NCI-H2196 (cell line): ENCODE measurements around the gene ARHGEF28.
A peak's percentile ranks its signal among the peaks of the same experiment; 100 is the strongest.

Experiments used
- DNase-seq: peaks from one replicate; lab custom pipeline; 2025; ENCODE audit not compliant: unreplicated experiment; lab: John Stamatoyannopoulos, UW

ARHGEF28 gene, protein sequence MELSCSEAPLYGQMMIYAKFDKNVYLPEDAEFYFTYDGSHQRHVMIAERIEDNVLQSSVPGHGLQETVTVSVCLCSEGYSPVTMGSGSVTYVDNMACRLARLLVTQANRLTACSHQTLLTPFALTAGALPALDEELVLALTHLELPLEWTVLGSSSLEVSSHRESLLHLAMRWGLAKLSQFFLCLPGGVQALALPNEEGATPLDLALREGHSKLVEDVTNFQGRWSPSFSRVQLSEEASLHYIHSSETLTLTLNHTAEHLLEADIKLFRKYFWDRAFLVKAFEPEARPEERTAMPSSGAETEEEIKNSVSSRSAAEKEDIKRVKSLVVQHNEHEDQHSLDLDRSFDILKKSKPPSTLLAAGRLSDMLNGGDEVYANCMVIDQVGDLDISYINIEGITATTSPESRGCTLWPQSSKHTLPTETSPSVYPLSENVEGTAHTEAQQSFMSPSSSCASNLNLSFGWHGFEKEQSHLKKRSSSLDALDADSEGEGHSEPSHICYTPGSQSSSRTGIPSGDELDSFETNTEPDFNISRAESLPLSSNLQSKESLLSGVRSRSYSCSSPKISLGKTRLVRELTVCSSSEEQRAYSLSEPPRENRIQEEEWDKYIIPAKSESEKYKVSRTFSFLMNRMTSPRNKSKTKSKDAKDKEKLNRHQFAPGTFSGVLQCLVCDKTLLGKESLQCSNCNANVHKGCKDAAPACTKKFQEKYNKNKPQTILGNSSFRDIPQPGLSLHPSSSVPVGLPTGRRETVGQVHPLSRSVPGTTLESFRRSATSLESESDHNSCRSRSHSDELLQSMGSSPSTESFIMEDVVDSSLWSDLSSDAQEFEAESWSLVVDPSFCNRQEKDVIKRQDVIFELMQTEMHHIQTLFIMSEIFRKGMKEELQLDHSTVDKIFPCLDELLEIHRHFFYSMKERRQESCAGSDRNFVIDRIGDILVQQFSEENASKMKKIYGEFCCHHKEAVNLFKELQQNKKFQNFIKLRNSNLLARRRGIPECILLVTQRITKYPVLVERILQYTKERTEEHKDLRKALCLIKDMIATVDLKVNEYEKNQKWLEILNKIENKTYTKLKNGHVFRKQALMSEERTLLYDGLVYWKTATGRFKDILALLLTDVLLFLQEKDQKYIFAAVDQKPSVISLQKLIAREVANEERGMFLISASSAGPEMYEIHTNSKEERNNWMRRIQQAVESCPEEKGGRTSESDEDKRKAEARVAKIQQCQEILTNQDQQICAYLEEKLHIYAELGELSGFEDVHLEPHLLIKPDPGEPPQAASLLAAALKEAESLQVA (N-terminal part only)

DNA sequence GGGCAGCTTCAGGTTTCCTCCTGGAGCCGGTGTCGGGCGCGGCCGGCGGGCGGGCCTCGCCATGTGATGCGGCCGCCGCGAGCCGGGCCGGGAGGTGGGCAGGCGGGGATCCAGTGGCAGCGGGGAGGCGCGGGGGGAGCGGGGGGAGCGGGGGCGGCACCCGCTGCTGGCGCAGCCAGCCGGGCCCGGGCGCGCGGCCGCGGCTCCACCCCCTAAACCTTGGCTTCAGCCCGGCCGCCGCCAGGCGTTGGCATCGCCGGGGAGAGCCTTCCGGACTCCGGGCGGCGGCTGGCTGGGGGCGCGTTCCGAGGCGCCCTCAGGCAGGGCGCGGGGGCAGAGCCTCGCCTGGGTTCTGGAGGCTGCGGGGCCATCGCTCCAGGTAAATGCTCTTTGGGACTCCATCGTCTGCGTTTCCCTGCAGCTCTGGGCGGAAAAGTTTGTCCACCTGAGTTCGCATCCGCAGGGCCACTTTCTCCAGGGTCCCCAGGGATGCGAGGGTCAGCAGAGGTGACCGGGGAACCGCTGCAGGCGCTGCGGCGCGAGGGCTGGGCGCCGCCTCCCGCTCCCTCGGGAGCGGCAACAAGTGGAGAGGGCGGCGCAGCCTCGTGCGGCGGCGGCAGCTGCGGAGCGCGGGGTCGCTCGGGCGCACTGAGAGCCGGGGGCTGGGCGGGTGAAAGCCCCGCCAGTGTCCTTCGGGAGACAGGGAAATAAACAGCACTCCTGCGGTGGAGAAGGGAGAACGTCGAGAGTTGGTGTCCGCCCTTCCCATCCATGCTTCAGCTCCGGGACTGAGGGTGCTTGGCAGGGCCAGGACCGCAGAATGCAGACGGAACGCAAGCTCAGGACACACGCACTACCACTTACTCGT is at the start of gene ARHGEF28:
Gene ARHGEF28, plus strand, starts transcription at position 253 of the 868 bp plus-strand sequence. CDS start 58,656 bp downstream, outside the sequence.
- DNase-seq, result peak; percentile 71

DNA sequence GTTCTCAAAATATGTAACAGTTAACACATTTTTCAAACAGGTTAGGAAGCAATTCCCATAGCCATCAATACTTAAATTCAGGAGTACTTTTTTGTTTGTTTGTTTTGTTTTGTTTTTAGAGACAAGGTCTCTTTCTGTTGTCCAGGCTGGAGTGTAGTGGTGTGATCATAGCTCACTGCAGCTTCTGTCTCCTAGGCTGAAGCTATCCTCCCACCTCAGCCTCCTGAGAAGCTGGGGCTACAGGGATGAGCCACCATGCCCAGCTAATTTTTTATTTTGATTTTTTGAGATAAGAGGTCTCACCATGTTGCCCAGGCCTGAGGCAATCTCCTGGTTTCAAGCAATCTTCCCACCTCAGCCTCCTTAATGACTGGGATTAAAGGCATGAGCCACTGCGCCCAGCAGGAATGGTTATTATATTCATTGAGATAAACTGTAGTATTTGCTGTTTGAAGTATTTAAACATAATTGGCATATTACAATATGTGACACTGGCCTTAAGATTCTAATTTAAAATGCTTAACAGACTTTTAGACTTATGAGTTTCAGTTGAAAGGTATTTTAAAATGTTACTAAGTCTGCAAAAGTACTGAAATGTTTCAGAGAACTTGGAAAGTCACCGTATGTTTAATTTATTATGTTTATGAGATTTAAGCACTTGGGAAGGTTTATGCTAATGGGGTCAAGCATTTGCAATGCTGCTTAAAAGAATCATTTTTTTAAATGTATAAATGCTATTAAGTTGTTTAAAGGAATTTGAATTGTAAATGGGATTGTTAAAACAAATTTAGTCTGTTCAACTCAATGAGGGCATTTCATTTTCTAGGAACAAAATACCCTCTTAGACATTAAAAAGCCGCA is 43.5 kb upstream of the ARHGEF28 start:
- no peak for DNase-seq

DNA sequence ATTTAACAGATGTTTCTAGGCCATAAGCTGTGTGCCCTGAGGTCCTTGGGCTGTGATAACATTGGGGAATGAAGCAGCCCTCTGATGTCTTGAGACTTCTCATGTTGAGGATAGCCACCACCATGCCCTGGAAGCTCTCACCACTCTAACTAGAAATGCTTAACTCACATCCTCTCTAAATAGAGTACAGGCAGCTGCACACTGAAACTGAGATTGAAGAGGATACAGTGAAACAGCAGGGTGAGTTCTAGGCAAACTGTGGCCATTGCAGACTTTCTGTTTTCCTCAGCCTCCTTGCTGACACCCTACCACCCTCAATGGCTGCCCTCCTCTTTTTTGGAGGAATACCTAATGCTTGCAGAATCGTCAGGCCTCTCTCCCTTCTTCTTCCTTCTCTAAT is 38.1 kb upstream of the ARHGEF28 start:
- DNase-seq, result no peak

DNA sequence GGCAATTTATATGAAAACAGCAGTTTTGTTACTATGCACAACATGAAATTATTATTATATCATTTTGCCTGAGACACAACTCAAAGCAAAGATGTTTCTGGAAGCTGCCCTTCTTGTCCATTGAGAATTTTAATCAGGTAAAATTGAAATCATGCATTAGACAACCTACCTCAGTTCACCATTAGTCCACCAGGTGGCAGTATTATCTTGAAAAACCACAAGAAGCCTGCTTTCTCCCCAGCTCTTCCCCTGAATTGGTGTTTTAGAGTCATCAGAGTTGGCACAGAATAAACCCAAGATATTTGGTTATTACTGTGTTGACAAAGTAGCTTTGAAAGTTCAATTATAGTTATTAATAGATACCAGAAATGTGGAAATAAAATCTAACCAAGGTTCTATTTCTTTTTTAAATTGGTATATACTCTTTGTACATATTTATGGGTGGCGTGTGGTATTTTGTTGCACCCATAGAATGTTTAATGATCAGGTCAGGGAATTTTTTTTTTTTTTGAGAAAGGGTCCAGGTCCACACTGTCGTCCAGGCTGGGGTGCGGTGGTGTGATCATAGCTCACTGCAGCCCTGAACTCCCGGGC is 34.8 kb upstream of the ARHGEF28 start:
- peak; percentile 54 for DNase-seq

DNA sequence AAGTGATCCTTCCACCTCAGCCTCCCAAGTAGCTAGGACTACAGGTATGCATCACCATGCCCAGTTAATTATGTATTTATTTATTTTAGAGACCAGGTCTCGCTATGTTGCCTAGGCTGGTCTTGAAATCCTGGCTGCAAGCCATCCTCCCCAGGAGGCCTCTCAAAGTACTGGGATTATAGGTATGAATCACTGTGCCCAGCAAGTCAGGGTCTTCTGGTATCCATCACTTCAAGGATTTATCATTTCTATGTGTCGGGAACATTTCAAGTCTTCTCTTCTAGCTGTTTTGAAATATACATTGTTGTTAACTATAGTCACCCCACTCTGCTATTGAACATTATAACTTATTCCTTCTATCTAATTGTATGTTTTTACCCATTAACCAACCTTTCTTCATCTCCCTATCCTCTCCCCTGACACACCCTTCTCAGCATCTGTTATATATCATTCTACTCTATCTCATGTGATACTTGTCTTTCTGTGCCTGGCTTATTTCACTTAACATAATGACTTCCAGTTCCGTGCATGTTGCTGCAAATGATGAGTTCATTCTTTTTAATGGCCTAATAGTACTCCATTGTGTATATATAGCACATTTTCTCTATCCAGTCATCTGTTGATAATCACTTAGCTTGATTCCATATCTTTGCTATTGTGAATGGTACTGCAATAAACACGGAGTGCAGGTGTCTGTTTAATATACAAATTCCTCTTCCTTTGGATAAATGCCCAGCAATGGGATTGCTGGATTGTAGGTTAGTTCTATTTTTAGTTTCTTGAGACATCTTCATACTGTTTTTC is 34.1 kb upstream of the ARHGEF28 start:
- DNase-seq, result no peak

DNA sequence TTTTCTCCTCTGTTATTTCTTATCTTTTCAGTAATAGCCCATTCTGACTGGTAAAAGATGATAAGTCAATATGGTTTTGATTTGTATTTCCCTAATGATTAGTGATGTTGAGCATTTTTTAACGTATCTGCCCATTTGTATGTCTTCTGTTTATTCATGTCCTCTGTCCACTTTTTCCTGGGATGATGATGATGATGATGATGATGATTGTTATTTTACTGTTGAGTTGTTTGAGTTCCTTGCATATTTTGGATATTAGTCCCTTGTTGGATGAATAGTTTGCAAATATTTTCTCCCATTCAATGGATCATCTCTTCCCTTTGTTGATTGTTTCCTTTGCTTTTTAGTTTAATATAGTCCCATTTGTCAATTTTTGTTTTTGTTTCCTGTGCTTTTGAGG is 33.4 kb upstream of the ARHGEF28 start:
- DNase-seq, result no peak

DNA sequence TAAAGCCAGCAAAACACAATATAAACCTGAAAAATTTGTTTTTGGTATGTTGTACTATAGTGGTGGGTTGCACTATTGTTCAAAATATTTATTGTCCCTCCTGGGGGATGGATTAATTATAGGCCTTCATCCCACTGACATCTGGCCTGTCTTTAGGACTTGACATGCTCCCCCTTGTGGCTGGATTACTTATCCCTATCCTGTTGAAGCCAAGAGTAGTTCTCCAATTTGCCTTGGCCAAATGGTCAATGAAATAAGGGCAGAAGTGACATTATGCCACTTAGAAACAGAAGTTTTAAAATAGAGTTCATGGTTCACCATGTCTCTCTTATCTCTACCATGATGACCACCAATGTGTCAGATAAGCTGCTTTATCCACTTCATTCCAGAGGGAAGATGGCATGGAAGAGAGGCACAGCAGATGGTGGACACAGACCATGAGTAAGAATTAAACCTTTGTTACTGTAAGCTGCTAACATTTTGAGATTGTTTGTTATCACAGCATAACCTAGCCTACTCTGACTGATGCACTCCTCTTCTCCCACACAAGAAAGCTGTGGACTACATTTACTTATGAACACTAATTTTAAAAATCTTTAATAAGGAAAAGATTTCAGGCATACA is 29.2 kb upstream of the ARHGEF28 start:
- DNase-seq, result peak; percentile 8

DNA sequence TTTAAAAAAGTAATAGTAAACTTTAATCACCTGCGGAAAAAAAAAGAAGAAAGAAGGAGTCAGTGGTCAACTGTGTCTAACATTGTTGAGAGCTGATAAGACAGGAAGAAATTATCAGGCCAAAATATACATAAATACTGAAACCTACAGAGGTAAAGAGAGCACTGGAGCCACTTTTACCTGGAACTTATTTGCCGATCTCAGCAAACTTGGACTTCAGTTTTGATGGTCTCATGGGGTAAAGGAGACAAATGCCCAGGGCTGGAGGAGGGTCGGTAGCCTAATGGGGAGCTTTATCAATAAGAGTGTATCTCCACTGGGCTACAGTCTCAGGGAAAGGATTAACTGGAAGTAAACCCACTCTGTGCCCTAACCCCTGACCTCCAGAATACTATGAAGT is 26.6 kb upstream of the ARHGEF28 start:
- no peak for DNase-seq

DNA sequence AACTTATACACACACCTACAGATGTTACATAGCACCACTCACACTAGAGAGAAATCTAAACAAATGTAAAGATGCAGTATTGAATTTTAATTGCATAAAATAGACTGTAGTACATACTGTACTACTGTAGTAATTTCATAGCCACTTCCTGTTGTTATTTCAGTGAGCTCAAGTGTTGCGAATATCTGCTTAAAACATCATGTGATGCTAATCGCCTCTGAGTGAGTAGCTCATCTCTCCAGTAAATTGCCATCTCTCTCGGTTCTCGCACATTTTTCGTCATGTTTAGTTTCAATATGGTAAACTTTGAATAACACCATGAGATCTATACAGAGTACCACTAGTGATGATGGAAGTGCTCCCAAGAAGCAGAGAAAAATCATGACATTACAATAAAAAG is 22.0 kb upstream of the ARHGEF28 start:
- no peak for DNase-seq

DNA sequence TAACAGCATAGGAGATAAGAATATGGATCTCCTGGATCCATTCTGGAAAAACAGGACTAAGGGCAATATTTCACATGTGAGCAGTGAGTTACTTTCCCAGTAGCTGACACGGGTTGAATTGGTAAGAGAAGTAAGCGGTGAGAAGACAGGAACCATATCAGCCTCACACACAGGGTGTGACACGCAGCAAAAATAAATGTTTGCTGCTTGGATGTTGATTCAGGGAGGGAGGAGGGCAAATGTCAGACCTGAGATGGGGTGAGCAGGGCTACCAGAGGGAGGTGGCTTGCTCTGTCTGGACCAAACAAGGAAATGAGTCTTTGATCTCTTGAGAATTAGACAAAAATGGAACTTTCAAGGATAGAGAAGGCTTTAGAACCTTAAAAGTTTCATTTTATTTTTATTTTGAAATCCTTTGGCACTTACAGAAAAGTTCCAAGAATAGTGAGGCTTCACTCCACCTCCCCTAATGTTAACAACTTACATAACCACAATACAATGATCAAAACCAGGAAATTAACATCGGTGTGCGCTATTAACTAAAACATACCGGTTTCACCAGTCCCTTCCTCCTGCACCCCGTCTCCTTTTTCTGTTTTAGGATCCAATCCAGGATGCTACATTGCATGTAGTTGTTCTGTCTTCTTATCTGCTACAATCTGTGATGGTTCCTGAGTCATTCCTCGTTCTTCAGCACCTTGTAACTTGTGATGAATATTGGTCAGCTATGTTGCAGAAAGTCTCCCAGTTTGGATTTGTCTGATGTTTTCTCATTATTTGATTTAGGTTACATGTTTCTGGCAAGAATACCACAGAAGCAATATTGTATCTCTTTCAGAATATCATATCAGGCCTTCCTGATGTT is 20.5 kb upstream of the ARHGEF28 start:
- no peak for DNase-seq

DNA sequence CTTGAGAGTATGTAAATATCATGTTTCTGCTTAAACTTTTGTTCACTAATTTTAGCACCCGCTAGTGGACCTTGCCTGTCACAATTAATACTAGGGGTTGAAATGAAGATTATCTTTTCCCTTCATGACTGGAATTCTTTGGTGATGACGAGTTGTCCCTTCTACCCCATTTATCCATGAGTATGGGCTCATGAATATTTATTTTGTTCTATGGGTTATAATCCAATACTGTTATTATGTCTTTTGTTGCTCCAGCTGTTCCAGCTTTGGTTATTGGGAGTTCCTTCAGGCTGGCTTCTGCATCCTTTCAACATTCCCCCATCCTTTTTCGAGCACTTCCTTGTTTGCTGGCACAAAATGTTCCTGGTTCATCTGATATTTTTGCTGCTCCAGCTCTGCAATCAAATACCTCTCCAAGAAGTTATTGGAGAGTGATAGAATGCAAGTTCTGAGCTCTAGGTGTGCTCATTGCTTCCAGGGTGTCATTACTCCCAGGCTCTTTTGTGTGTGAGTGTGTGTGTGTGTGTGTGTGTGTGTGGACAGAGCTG is 19.7 kb upstream of the ARHGEF28 start:
- no peak for DNase-seq

DNA sequence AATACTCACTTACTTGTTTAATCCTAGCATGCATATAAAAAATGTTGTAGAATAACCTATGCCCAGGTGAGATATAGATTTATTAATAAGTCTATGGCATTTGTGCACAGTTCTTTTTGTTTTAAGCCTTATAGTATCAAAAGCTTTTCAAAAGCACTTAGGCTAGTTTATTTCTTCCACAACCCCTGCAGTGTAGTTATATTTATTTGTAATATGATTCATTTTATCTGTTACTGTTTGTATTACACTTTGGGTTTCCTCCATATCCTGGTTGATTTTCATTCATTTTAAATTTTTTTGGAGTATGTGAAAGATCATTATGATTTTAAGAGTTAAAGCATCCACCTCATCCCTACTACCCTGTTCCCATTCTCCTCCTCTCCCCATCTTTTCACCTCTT is 18.8 kb upstream of the ARHGEF28 start:
- no peak for DNase-seq

DNA sequence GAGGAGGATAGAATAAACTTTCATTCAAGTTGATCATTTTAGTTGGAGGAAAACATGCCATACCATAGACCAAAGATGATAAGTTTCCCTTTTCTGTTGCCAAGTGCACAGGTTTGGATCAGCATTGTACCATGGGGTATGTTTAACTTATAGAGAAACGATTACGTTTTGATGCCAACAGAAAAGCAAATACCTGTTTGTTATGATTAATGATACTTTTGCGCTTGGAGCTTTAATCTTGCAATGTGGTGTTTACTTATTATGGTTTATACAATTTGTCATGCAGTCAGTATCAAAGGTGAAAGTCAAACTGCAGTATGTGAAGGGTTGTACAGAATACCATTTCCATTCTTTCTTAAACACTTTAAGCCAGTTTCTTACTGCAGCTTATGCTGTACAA is 13.2 kb upstream of the ARHGEF28 start:
- no peak for DNase-seq

DNA sequence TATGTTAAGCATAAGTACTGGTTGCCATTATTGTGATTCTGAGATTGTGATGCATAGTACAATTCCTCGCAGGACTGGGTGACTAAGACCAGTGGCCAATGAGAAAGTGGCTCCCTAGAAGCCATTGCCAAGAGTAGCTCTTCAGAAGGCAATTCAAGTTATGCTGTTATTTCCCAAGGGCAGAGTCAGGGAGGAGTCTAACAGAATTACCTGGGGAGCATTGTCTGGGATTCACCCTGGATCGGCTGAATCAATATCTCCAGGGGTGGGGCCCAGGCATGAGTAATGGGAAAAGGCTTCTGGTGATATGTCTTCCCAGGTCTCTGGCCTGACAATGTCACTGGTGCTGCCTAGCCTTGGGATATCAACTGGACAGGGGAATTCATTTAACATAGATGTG is 10.9 kb upstream of the ARHGEF28 start:
- DNase-seq, result no peak

DNA sequence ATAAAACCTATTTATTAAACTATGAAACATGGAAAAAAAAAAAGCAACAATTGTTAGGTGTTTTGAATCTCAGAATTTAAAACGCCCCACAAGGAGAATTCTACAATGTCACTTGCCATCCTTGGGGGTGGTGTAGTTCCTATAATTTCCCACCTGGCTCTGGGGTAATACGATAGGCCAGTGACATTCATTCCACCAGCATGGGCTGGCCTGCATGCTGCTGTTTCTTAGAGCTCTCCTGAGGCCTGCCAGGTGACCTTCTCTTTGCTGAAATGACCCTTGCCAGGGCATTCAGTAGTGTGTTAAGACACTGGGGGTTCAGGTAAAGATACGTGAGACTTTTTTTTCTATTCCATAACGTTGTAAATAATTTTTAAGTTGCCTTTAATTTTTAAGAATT is 10.0 kb upstream of the ARHGEF28 start:
- DNase-seq, result no peak

DNA sequence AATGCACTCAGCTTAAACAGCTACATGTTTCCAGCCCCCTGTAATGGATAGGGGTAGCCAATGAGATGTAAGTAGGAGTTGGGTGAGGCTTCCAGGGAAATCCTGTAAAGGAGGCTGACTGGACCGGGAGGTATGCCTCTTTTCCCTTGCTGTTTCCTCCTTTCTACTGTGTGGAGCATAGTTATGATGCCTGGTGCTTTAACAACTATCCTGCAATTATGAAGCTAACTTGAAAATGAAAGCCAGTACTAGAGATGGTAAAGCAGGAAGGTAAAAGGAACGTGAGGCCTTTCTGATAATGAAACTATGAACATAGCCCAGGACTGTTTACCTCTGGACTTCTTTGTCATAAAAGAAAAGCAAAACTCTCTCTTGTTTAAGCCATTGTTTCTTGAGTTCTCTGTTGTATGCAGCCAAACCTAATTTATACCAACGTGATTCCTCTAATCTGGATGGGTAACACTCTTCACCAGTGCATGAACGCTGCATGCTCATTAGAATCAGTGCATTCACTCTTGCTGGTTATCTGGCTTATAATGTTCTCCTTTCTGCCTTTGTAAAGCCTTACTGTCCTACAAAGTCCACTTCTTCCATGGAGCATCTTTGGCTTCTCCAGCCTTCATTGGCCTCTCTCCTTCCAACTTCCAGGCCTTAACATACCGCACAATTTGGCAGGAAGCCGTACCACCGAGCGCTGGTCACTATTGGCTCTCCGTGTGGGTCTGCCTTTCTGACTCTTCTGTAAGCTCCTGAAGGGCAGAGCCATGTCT is 8.3 kb upstream of the ARHGEF28 start:
- DNase-seq, result no peak
